Esophagus muscularis mucosa (tissue), 4 donors: ENCODE data around the gene SCFD2.

Experiments used
- EP300 ChIP-seq: sonication (generic); formaldehyde crosslinking; IDR thresholded peaks from one replicate; pipeline ENCODE4 v1.6.1; 2017; ENCODE audit warnings: antibody characterized with exemption
- POLR2A ChIP-seq: fragments of 450-650 bp; IDR thresholded peaks from one replicate; pipeline ENCODE4 v1.6.1; 2017; ENCODE audit warnings: antibody characterized with exemption, moderate library complexity, mild to moderate bottlenecking, low read depth
- POLR2AphosphoS5 ChIP-seq, 2 donors: sonication (generic); formaldehyde crosslinking; IDR thresholded peaks; one replicate each; pipeline ENCODE4 v1.6.1; 2017; ENCODE audit warnings: antibody characterized with exemption in 2 of 2
- TF ChIP-seq, protein P1 (sequence below), 3 experiments: fragments of 200-600 bp in 2 of 3; fragments of 450-650 bp in 1 of 3; sonication (generic) in 2 of 3; IDR thresholded peaks; one replicate each; pipeline ENCODE4 v1.5.1; 2017 to 2019; ENCODE audit warnings: antibody characterized with exemption in 3 of 3, mild to moderate bottlenecking in 2 of 3, moderate library complexity in 1 of 3

DNA sequence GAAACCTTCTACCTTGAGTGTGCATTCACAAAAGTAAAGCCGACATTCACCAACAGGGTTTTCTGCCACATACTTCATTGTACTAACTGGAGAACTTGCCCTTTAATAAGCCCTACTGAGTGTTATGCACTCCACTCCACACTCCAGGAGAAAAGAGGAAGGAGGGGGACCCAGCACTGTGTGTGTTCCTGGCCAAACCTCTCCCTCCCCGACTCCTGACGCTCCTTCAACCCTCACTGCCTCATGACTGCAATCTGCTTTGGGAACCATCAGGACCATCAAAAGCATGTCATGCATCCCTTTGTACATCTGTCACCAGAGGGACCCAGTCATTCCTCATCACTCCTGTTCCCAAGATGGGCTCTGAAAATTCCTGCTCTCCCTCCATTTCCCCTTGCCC lies 360.1 kb downstream of the SCFD2 start:
- TF ChIP-seq, protein P1, sequence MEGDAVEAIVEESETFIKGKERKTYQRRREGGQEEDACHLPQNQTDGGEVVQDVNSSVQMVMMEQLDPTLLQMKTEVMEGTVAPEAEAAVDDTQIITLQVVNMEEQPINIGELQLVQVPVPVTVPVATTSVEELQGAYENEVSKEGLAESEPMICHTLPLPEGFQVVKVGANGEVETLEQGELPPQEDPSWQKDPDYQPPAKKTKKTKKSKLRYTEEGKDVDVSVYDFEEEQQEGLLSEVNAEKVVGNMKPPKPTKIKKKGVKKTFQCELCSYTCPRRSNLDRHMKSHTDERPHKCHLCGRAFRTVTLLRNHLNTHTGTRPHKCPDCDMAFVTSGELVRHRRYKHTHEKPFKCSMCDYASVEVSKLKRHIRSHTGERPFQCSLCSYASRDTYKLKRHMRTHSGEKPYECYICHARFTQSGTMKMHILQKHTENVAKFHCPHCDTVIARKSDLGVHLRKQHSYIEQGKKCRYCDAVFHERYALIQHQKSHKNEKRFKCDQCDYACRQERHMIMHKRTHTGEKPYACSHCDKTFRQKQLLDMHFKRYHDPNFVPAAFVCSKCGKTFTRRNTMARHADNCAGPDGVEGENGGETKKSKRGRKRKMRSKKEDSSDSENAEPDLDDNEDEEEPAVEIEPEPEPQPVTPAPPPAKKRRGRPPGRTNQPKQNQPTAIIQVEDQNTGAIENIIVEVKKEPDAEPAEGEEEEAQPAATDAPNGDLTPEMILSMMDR (IDR thresholded peaks at IDR 0.05): no peak
- no peak for TF ChIP-seq EP300
- no peak for TF ChIP-seq POLR2A
- no peak for TF ChIP-seq POLR2AphosphoS5 (IDR thresholded peaks at IDR 0.05)
